ENCODE results near the gene MDC1. TPM values are rescaled to one million over a fixed set of nuclear protein-coding genes. Genes with fewer than 3 reads are reported as not detected.

The MDC1 gene
- total and polyA plus RNA-seq, 2 of the 13 experiments (the other 11 are each of a cell fraction or from before 2014, with no cell fraction given): 8.4 to 14.0 TPM

GRCh38 chr6:30744054-30744805 is 27.1 kb upstream of the MDC1 start, which contains the start of gene IER3 (continued):
- peak; percentile 34; the same call in 1 of the 2 replicates for TF ChIP-seq PRDM4 (CRISPR knock-in tag; IDR thresholded peaks at IDR 0.05; ENCODE audit: borderline replicate concordance)
- TF ChIP-seq RELA (CRISPR knock-in tag; IDR thresholded peaks at IDR 0.05): peak; percentile 70; the same call in 1 of the 2 replicates
- 0 out of 2 replicates have a peak, but pooled peaks have one; percentile 7 for TF ChIP-seq ZNF607 (CRISPR knock-in tag; IDR thresholded peaks at IDR 0.05; ENCODE audit: borderline replicate concordance)
- TF ChIP-seq ARID5B (CRISPR knock-in tag; IDR thresholded peaks at IDR 0.05): no peak; the same call in none of the 2 replicates
- TF ChIP-seq ATF4 (CRISPR knock-in tag; IDR thresholded peaks at IDR 0.05): peak in 1 of 2 experiments; percentile 81; a peak in 2 of 4 replicates
- no peak; the same call in 1 of the 2 replicates for TF ChIP-seq CBX5 (CRISPR knock-in tag; IDR thresholded peaks at IDR 0.05; ENCODE audit: borderline replicate concordance)
- peak; percentile 81 for TF ChIP-seq RXRA (CRISPR knock-in tag; IDR thresholded peaks at IDR 0.05)
- peak; percentile 77; the same call in 1 of the 2 replicates for TF ChIP-seq KLF15 (CRISPR knock-in tag; IDR thresholded peaks at IDR 0.05; ENCODE audit: borderline replicate concordance)
- no peak; the same call in 1 of the 2 replicates for TF ChIP-seq ZNF761 (CRISPR knock-in tag; conservative IDR thresholded peaks at IDR 0.05)
- peak; percentile 72 for TF ChIP-seq SPEN (CRISPR knock-in tag; IDR thresholded peaks at IDR 0.05; ENCODE audit: low read depth)
- no peak for TF ChIP-seq RNF219 (CRISPR knock-in tag; IDR thresholded peaks at IDR 0.05)
- peak; percentile 91 for TF ChIP-seq IKZF5 (CRISPR knock-in tag; IDR thresholded peaks at IDR 0.05)
- peak; percentile 72; the same call in 1 of the 2 replicates for TF ChIP-seq BATF2 (CRISPR knock-in tag; IDR thresholded peaks at IDR 0.05)
- peak; percentile 64 for TF ChIP-seq AGO1 (IDR thresholded peaks at IDR 0.05; ENCODE audit: low read depth, low read length, poor library complexity, severe bottlenecking)
- no peak for TF ChIP-seq ATM (IDR thresholded peaks at IDR 0.05; ENCODE audit: borderline replicate concordance)
- TF ChIP-seq RBFOX2 (IDR thresholded peaks at IDR 0.05; ENCODE audit: low read depth, low read length): peak; percentile 100

All from HepG2 (cell line).